ENCODE data around the gene CFLAR.

- TF ChIP-seq, protein P1, sequence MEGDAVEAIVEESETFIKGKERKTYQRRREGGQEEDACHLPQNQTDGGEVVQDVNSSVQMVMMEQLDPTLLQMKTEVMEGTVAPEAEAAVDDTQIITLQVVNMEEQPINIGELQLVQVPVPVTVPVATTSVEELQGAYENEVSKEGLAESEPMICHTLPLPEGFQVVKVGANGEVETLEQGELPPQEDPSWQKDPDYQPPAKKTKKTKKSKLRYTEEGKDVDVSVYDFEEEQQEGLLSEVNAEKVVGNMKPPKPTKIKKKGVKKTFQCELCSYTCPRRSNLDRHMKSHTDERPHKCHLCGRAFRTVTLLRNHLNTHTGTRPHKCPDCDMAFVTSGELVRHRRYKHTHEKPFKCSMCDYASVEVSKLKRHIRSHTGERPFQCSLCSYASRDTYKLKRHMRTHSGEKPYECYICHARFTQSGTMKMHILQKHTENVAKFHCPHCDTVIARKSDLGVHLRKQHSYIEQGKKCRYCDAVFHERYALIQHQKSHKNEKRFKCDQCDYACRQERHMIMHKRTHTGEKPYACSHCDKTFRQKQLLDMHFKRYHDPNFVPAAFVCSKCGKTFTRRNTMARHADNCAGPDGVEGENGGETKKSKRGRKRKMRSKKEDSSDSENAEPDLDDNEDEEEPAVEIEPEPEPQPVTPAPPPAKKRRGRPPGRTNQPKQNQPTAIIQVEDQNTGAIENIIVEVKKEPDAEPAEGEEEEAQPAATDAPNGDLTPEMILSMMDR (IDR thresholded peaks at IDR 0.05): no peak
- TF ChIP-seq POLR2A (IDR thresholded peaks at IDR 0.05): no peak
These were observed 45.0 kb upstream of the CFLAR start for GRCh38 chr2:201070948-201071478.

Measured in Peyer's patch (tissue), 4 donors.